GM18519 (cell line): Measurements from ENCODE around the gene TBC1D22A.
"Not testable (repeated sequence)": the region's sequence is repeated elsewhere in the genome, so short reads cannot be mapped to it uniquely, and the experiment has no call there.

Source experiments
- ATAC-seq: cut with Tn5 transposase; IDR thresholded peaks from one replicate; pipeline ENCODE4 v1.9.1; 2021; ENCODE audit warnings: mild to moderate bottlenecking, moderate library complexity; ENCODE audit not compliant: unreplicated experiment, low FRiP score

The TBC1D22A gene

GRCh38 chr22:46976598-46976997 is 214.1 kb downstream of the TBC1D22A start:
- no peak for ATAC-seq

- ATAC-seq, result no peak
Measured at GRCh38 chr22:46977656-46978343, 215.3 kb downstream of the TBC1D22A start.

DNA sequence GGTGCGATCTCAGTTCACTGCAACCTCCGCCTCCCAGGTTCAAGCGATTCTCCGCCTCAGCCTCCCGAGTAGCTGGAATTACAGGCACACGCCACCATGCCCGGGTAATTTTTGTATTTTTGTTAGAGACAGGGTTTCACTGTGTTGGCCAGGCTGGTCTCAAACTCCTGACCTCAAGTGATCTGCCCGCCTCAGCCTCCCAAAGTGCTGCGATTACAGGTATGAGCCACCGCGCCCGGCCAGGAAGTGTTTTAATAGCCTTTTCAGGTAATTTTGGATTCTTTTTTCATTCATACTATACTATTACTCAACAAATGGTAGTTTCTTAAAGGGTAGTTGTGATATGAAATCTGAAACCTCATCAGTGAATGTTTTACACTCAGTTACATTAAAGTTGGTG is 216.2 kb downstream of the TBC1D22A start:
- ATAC-seq, result not testable (repeated sequence)

- no peak for ATAC-seq
Measured at GRCh38 chr22:46979506-46979905, 217.1 kb downstream of the TBC1D22A start.

- no peak for ATAC-seq
Measured at GRCh38 chr22:46980392-46980791, 217.9 kb downstream of the TBC1D22A start.

DNA sequence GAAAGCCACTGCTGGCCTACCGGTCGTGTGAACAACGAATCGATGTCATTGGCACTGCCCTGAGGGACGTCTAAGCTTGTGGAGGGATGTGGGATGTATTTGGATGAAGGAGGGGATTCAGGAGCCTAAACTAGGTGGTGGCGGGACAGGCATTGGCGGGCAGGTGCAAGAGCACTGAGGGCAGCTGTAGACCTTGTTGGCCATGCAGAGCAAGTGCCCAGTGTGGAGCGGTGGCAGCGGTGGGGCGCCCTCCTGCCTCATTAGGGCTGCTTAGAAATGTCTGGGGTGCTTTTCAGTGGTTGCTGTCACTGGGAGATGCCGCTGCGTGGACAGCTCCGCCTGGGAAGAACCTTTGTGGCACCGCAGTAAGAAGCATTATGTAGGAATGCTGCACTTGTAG is 220.2 kb downstream of the TBC1D22A start:
- no peak for ATAC-seq

GRCh38 chr22:46983046-46983445 is 220.6 kb downstream of the TBC1D22A start:
- ATAC-seq, result no peak

DNA sequence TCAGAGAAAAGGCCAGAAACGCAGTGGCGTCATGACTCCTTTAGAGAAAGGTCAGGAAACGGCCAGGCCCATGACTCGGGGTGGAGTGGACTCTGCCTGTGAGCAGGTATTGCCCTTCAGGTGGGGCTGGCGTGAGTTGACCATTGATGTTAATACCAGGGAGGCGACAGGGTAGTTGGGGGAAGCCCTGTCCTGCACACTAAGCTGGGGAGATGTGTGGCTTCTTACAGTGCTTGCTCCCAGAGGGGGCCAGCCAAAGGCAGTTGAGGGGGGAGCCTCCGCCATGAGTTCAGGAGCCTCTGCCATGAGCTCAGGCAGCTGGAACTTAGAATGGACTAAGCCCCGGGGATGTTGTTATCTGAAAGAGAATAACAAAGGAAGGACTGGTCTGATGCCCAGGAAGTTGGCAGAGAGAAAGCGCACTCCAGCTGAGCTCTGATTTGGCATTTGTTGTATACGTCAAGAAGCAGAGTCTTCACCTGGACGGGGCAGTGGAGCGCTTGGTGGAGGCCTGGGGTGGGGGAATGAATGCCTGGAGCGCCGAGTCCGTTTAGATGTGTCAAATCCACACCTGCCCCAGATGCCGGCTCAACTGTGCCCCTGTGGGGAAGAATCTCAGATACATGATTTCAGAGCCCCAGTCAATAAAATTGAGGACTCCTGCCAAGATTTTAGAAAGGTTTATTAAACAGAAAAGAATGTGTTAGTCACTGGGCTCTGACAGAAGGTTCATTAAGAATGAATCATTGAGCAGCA is 222.5 kb downstream of the TBC1D22A start:
- no peak for ATAC-seq

DNA sequence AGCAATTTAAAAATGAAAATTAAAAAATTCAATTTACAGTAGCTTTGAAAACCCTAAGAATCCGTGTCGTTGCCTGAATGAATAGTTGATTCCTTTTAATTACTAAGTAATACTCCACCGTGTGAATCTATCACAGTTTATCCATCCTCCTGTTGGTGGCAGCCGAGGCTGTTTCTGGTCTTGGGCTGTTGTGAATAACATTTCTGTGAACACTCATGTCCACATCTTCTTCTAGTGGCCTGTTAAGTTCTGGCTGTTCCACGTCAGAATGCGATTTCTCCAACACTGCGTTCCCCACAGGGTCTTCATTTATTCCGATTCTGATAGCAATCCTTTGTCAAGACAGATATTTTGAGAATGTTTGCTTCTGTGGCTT is 223.0 kb downstream of the TBC1D22A start:
- ATAC-seq, result no peak

DNA sequence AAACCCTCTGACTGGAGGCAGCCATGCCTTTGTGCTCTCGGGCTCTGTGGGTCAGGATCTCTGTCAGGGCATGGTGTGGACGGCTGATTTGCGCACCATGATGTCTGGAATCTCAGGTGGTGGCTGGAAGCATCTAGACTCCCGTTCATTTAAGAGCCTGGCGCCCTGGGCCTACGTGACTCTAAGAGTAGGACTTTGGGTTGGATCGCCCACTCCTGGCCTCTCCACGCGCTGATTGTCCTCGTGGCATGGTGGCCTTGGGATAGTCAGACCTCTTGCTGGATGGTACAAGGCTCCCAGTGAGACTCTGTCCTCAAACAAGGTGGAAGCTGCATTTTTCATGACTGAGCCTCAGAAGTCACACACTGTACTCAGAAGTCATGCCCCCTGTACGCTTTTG is 224.3 kb downstream of the TBC1D22A start:
- no peak for ATAC-seq

DNA sequence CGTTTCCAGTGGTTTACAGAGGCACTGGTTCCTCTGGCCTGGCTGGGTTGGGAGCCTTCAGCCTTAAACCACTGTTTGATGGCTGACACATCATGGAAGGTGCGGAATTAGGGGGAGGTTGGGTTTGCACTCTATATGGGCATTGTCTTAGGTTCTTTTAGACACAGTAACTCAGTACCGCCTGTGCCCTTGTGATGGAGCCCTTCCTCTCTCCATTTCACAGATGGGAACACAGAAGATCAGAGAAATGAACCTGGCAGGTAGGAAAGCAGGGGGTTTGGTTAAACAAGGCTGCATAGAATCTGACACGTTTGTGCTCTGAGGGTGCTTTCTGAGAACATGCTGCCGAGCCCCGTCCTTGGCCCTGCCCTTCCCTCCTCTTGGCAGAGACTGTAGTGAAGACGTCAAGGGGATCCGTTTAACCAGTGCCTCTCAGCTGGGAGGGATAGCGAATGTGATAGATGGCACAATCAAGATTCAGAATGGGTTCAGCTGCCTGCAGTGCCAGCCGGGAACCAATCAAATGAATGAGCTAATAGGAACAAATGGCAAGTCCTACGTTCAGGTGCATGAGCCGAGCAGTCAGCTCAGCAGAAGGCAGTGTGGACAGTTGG is 228.6 kb downstream of the TBC1D22A start:
- no peak for ATAC-seq

DNA sequence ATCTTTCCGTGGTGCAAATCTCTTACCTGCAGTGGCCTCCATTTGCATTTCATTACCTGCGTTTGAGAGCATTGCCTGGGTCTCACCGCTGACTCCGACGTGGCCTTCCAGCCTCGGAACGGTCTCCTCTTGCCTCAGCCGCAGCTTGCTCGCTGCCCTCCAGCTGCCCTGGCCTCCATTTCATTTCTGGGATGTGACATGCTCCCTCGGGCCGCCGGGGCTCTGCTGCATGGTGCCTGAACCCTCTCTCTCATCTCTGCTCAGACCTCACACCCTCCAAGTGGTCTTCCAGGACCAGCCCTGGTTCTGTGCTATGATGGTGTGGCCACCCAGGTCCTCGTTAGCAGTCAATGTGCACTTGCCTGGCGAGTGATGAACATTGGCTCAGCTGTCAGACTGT is 229.2 kb downstream of the TBC1D22A start:
- ATAC-seq, result no peak

GRCh38 chr22:46992121-46992731 is 229.8 kb downstream of the TBC1D22A start:
- no peak for ATAC-seq

- ATAC-seq, result no peak
Measured at GRCh38 chr22:46993633-46994032, 231.2 kb downstream of the TBC1D22A start.

- ATAC-seq, result no peak
Measured at GRCh38 chr22:46994265-46994664, 231.8 kb downstream of the TBC1D22A start.

GRCh38 chr22:46994983-46995382 is 232.5 kb downstream of the TBC1D22A start:
- no peak for ATAC-seq

GRCh38 chr22:46995501-46996360 is 233.3 kb downstream of the TBC1D22A start:
- ATAC-seq, result no peak

GRCh38 chr22:46996595-46997310 is 234.3 kb downstream of the TBC1D22A start:
- ATAC-seq, result no peak

DNA sequence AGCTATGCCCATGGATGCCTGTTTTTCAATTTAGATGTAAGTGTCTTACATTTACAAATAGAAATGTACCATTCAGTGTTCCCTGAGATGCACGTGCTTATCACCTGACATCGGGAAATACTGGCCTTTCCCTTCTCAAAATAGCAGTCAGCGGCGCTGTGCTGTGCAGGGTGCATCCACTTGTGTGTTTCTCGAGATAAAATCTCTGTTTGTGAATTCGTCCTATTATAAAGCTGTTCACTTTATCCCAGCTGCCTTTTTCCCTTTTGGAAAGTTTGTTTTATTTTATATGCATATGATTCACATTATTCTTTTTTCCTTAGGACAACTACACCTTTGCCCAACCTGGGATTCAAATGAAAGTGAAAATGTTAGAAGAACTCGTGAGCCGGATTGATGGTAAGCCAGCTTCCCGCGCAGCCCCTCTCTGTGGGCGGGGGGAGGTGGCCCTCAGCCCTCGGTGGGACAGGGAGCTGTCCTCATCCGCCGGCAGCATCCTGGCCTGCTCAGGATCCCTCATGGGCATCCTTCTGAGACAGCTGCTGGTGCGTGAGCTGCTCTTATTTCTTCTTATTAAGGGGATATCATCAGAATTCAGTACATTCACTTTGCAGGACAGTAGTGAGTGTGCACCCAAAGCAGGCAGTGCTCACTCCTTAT is 235.0 kb downstream of the TBC1D22A start:
- no peak for ATAC-seq
